Measurements from ENCODE around the gene TTYH3.
"Not testable (repeated sequence)": the region's sequence is repeated elsewhere in the genome, so short reads cannot be mapped to it uniquely, and the experiment has no call there.

TTYH3 gene, protein sequence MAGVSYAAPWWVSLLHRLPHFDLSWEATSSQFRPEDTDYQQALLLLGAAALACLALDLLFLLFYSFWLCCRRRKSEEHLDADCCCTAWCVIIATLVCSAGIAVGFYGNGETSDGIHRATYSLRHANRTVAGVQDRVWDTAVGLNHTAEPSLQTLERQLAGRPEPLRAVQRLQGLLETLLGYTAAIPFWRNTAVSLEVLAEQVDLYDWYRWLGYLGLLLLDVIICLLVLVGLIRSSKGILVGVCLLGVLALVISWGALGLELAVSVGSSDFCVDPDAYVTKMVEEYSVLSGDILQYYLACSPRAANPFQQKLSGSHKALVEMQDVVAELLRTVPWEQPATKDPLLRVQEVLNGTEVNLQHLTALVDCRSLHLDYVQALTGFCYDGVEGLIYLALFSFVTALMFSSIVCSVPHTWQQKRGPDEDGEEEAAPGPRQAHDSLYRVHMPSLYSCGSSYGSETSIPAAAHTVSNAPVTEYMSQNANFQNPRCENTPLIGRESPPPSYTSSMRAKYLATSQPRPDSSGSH

DNA sequence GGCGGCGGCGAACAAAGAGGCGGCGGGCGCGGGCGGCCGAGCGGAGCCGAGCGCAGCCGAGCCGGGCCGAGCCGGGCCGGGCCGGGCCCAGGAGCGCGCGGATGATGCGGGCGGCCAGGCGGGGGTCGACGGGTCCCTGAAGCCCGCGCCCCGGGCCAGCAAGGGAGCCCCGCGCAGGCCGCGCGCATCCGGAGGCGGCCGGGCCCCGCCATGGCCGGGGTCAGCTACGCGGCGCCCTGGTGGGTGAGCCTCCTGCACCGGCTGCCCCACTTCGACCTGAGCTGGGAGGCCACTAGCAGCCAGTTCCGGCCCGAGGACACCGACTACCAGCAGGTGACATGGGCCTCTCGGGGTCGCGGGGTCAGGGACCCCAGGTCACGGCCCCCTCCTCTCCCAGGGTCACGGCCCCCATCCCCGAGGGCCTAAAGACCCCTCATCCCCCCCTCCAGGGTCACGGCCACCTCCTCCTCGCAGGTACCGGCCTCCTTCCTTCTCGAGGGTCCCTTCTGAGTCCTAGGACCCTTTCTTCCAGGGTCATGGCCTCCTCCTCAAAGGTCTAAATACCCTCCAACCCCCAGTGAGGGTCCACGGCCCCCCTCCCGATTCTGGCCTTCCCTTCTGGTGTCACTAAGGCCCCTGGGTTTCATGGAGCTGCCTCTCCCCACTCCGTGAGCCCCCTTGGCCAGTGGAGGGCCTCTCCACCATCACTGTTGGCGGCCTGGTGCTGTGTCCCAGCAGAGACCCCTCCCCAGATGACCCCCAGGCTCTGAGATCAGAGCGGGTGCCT lies at the start of gene TTYH3:
TSS of gene TTYH3 (plus strand) at position 41 of the 787 bp plus-strand sequence. CDS start at position 211, 170 bp downstream.
- DNase-seq (ENCODE audit: low read depth in 2 of 2, low spot score in 1 of 2), result no peak

GRCh38 chr7:2582006-2582735 lies 49.6 kb upstream of the TTYH3 start:
- no peak for DNase-seq (ENCODE audit: low read depth in 2 of 2, low spot score in 1 of 2)

- no peak for DNase-seq (ENCODE audit: low read depth in 2 of 2, low spot score in 1 of 2)
These were observed 47.8 kb upstream of the TTYH3 start for GRCh38 chr7:2583798-2584580.

GRCh38 chr7:2585446-2585845 lies 46.3 kb upstream of the TTYH3 start:
- DNase-seq (ENCODE audit: low read depth in 2 of 2, low spot score in 1 of 2), result no peak

- no peak for DNase-seq (ENCODE audit: low read depth in 2 of 2, low spot score in 1 of 2)
These were observed 45.3 kb upstream of the TTYH3 start for GRCh38 chr7:2586326-2587020.

GRCh38 chr7:2587134-2587533 lies 44.7 kb upstream of the TTYH3 start:
- DNase-seq (ENCODE audit: low read depth in 2 of 2, low spot score in 1 of 2), result no peak

DNA sequence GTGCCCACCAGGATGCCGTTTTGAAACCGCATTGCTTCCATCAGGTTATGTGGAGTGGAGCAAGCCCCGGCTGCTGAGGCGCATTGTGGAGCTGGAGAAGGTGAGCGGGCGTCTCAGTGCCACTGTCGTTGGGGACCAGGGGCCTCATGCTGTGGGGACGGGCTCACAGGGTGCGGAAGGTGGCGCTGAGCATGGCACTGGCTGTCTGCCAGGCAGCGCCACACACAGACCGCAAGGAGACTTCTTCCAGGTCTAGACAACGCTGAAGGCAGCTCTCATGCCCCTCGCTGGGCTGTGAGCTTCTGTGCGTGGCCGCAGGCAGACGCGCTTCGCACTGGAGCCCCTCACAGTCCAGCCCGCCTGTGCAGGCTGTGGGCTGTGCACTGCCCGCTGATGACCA lies 44.0 kb upstream of the TTYH3 start:
- DNase-seq (ENCODE audit: low read depth in 2 of 2, low spot score in 1 of 2), result no peak

DNA sequence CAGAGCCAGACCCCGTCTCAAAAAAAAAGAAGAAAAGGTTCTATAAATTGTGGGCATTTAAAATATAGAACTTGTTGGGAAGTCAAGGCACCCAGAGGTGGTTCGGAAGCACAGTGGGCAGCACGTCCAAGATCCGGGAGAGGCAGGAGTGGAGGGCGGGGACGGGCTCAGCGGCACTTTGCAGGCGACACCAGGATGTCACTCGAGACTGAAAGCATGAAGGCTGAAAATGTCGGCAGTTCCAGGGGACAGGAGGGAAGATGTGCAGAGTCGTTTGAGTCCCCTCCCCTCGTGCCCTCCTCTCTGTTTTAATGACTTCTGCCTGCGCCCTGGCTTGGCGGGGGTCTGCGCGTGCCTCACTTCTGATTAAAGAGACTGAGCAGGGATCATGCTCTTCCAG lies 42.4 kb upstream of the TTYH3 start:
- no peak for DNase-seq (ENCODE audit: low read depth in 2 of 2, low spot score in 1 of 2)

DNA sequence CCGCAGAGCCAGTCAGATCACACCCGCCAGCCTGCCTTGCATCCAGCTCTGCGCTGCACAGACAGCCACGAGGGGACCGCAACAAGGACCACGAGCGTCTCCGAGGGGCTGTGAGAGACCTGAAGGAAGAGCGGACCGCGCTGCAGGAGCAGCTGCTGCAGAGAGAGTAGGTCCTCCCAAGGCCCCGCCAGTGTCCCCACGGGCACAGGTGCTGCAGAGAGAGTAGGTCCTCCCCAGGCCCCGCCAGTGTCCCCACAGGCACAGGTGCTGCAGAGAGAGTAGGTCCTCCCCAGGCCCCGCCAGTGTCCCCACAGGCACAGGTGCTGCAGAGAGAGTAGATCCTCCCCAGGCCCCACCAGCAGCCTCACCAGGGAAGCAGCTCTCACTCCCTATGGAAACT lies 41.8 kb upstream of the TTYH3 start:
- DNase-seq (ENCODE audit: low read depth in 2 of 2, low spot score in 1 of 2), result not testable (repeated sequence)

GRCh38 chr7:2592375-2592865 lies 39.4 kb upstream of the TTYH3 start:
- no peak for DNase-seq (ENCODE audit: low read depth in 2 of 2, low spot score in 1 of 2)

GRCh38 chr7:2593036-2593727 lies 38.6 kb upstream of the TTYH3 start:
- no peak for DNase-seq (ENCODE audit: low read depth in 2 of 2, low spot score in 1 of 2)

DNA sequence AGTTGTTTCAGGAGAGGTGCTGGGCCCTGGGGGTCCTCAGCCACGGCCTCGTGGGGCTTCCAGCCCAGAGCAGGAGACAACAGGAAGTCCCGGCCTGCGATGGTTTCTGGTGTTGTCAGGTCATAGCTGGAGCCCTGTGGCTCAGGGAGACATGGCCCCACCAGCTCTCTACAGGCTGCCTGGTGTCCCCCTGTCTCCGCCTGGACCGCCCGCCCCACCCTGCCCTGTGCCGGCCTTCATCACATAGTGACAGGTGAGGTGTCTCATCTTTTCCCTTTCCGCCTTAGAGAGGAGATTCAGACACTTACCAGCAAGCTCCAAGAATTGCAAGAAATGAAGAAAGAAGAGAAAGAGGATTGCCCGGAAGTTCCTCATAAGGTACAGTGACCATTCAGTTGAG lies 37.2 kb upstream of the TTYH3 start:
- no peak for DNase-seq (ENCODE audit: low read depth in 2 of 2, low spot score in 1 of 2)

DNA sequence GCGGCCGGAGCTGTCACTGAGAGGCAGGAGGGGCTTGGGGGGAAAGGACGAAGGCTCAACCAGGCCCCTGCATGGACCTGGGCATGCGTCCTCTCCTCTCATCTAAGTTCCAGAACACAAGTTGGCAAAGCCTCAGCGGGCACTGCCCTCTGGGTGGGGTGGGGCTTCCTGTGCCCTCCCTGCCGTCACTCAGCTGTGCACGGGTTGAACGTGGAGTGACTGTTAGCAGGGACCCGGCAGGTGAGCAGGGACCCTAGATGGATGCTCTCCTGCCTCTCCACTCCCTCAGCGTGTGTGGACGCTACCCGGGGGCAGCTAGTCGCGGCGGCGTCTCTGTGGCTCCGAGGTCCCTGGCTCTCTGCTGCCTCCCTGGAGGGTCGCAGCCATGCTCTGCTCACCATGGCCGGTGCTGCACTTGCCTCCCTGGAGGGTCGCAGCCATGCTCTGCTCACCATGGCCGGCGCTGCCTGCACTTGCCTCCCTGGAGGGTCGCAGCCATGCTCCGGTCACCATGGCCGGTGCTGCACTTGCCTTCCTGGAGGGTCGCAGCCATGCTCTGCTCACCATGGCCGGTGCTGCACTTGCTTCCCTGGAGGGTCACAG lies 36.4 kb upstream of the TTYH3 start:
- no peak for DNase-seq (ENCODE audit: low read depth in 2 of 2, low spot score in 1 of 2)

DNA sequence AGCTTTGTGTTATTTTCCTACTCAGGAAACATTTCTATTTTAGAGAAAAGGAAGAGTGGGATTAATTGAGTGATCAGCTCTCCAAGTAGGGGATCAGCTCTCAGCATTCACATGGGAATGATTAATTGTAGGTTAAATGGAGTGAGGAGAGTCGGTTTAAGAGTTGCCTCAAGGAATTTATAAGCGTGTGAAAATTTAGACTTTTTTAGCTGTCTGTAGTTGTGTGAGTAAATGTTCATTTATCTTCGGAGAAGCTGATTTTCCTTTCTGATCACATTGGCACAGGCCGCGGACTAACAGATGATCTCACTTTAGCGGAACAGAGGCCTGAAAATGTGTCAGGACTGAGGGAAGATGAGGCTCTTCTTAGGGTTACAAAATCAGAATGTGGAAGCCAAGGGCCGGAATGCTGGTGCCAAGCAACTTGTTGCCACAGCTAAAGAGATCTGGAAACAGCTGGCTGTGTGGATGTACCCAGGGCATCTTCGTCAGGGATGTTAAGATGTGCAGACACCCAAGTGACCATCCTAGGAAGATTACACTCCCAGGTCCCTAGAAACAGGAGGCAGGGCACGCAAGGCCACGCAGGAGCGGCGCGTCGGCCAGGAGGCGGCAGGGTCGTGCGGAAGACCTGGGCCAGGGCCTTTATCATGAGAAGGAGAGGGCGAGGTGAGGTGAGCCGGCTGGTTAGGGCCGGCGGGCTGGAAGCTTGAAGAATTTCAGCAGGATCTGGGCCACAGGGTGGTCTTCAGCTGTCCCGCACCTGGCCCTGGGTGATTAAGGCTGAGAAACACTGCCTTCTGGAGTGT lies 35.1 kb upstream of the TTYH3 start:
- DNase-seq (ENCODE audit: low read depth in 2 of 2, low spot score in 1 of 2), result no peak

- DNase-seq (ENCODE audit: low read depth in 2 of 2, low spot score in 1 of 2), result no peak
These were observed 34.5 kb upstream of the TTYH3 start for GRCh38 chr7:2597273-2597640.

GRCh38 chr7:2598154-2598823 lies 33.5 kb upstream of the TTYH3 start:
- DNase-seq (ENCODE audit: low read depth in 2 of 2, low spot score in 1 of 2), result no peak

- DNase-seq (ENCODE audit: low read depth in 2 of 2, low spot score in 1 of 2), result no peak
These were observed 30.7 kb upstream of the TTYH3 start for GRCh38 chr7:2601065-2601464.

DNA sequence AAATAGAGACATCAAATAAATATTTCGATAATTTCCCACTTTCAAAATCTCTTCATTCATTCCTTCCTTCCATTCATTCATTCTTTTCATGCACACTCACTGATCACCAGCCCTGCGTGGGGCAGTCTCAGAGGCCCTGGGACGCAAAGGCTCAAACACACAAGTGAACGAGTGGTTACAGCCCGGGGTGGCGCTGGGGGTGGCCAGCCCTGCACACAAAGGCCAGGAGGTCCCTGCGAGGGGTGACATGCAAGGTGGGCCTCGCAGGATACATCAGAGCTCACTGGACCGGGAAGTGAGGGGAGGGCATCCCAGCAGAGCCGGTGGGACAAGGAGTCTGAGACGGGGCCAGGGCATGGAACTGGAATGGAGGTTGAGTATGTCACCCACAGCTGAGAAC lies 29.9 kb upstream of the TTYH3 start:
- DNase-seq (ENCODE audit: low read depth in 2 of 2, low spot score in 1 of 2), result no peak
